SK-N-SH (cell line): ENCODE results near the gene IL17D.

Experiments used
- EP300 ChIP-seq, 2 experiments: IDR thresholded peaks; 2 replicates each; pipeline versions ENCODE4 v1.4.0 to v1.6.1; 2012; ENCODE audit warnings: borderline replicate concordance in 1 of 2, low read depth in 1 of 2, low read length in 1 of 2
- FOSL2 ChIP-seq: IDR thresholded peaks from 2 replicates; pipeline ENCODE4 v1.4.0; 2012; ENCODE audit warnings: low read depth, mild to moderate bottlenecking, moderate library complexity, borderline replicate concordance
- GATA2 ChIP-seq: sonication (generic); formaldehyde crosslinking; IDR thresholded peaks from 2 replicates; pipeline ENCODE4 v1.5.0; 2020; ENCODE audit warnings: mild to moderate bottlenecking, missing genetic modification reagents
- NRF1 ChIP-seq: IDR thresholded peaks from 2 replicates; pipeline ENCODE4 v1.6.1; 2012; ENCODE audit warnings: low read depth, mild to moderate bottlenecking, low read length
- RAD21 ChIP-seq: IDR thresholded peaks from 2 replicates; pipeline ENCODE4 v1.6.1; 2012; ENCODE audit warnings: mild to moderate bottlenecking, low read length
- SMC3 ChIP-seq: IDR thresholded peaks from 2 replicates; pipeline ENCODE4 v1.6.1; 2012; ENCODE audit warnings: low read depth, low read length, improper control_type of control experiment
- TAF1 ChIP-seq: IDR thresholded peaks from 2 replicates; pipeline ENCODE4 v1.6.1; 2012; ENCODE audit warnings: low read depth, mild to moderate bottlenecking, low read length, moderate library complexity, borderline replicate concordance
- USF1 ChIP-seq: IDR thresholded peaks from 2 replicates; pipeline ENCODE4 v1.4.0; 2012; ENCODE audit warnings: low read depth, borderline replicate concordance
- TF ChIP-seq, protein P1 (sequence below): fragments of 200-600 bp; sonication (generic); IDR thresholded peaks from 2 replicates; pipeline ENCODE4 v1.6.1; 2017; ENCODE audit warnings: antibody characterized with exemption, mild to moderate bottlenecking, moderate library complexity

DNA sequence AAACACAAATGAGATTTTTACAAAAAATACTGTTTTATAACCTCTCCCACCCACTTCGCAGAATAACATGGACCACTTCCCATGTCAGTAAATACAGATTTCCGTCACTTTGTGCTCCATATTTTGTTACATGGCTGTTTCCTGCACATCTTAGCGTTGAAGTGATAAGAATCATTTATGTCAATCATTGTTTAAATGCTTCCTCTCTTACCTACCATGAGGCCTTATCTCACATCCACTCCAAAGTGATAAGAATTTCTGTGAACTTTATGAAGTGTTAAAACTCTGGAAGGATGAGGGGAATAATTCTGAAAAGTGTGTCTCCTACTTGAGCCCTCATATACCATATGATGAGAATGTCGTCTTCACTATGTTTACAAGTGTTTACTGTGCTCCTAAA lies 36.6 kb upstream of the IL17D start:
- TF ChIP-seq NRF1 (no peak), USF1 (no peak), GATA2 (CRISPR knock-in tag) (no peak), RAD21 (no peak), EP300 (IDR thresholded peaks at IDR 0.05; ENCODE audit: borderline replicate concordance in 1 of 2, low read depth in 1 of 2, low read length in 1 of 2) (no peak), FOSL2 (no peak), TAF1 (no peak), SMC3 (no peak)
- TF ChIP-seq, protein P1, sequence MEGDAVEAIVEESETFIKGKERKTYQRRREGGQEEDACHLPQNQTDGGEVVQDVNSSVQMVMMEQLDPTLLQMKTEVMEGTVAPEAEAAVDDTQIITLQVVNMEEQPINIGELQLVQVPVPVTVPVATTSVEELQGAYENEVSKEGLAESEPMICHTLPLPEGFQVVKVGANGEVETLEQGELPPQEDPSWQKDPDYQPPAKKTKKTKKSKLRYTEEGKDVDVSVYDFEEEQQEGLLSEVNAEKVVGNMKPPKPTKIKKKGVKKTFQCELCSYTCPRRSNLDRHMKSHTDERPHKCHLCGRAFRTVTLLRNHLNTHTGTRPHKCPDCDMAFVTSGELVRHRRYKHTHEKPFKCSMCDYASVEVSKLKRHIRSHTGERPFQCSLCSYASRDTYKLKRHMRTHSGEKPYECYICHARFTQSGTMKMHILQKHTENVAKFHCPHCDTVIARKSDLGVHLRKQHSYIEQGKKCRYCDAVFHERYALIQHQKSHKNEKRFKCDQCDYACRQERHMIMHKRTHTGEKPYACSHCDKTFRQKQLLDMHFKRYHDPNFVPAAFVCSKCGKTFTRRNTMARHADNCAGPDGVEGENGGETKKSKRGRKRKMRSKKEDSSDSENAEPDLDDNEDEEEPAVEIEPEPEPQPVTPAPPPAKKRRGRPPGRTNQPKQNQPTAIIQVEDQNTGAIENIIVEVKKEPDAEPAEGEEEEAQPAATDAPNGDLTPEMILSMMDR: no peak
